A549 (cell line): ENCODE results near the gene ADAMTS2. TPM values are rescaled to one million over a fixed set of nuclear protein-coding genes. Genes with fewer than 3 reads are reported as not detected.

Experiments used
- ATAC-seq, 2 experiments: fragments of 200-7000 bp in 1 of 2; fragments of >200 bp in 1 of 2; cut with Nextera tagmentation in 1 of 2; cut with Tn5 transposase in 1 of 2; 3 replicates each; pipeline versions ENCODE4 v1.8.0 to v1.9.1; 2018 to 2020; ENCODE audit warnings: mild to moderate bottlenecking in 1 of 2, moderate library complexity in 1 of 2
- CTCF ChIA-PET: fragments of 300-600 bp; sonication (Branson Sonifier 250); formaldehyde crosslinking; extraction: SDS; loops from one replicate; lab custom pipeline; 2021; ENCODE audit warnings: antibody characterized with exemption, inconsistent platforms; lab: Yijun Ruan, JAX
- POLR2A ChIA-PET: fragments of 350-600 bp; formaldehyde crosslinking; extraction: SDS; loops from one replicate; lab custom pipeline; 2021; ENCODE audit warnings: antibody characterized with exemption, inconsistent platforms; lab: Yijun Ruan, JAX
- DNase-seq, 2 experiments: peaks; one replicate each; pipeline versions ENCODE4 v3.0.0 to v3.0.0-alpha.2; 2011 to 2016; ENCODE audit warnings: low read depth in 1 of 2, low spot score in 1 of 2
- FAIRE-seq: peaks from 2 replicates; lab custom pipeline; 2011; peaks lifted over from hg19 to GRCh38; lab: Jason Lieb, UNC
- H3K27ac ChIP-seq, 2 experiments: fragments of >200 bp; sonication (Bioruptor Twin); formaldehyde crosslinking; 3 replicates each; pipeline ENCODE4 v1.5.1; 2016 to 2017
- H3K4me1 ChIP-seq: fragments of >200 bp; sonication (Bioruptor Twin); formaldehyde crosslinking; 3 replicates; pipeline ENCODE4 v1.6.1; 2016
- H3K4me2 ChIP-seq: fragments of >200 bp; sonication (Bioruptor Twin); formaldehyde crosslinking; 3 replicates; pipeline ENCODE4 v1.6.1; 2016
- H3K4me3 ChIP-seq: fragments of >200 bp; sonication (Bioruptor Twin); formaldehyde crosslinking; 3 replicates; pipeline ENCODE4 v1.5.1; 2016
- H3K9me3 ChIP-seq: fragments of >200 bp; sonication (Bioruptor Twin); formaldehyde crosslinking; 3 replicates; pipeline ENCODE4 v1.6.1; 2016
- CBX8 ChIP-seq: fragments of 200-600 bp; sonication (generic); IDR thresholded peaks from 2 replicates; pipeline ENCODE4 v1.6.1; 2016
- CHD2 ChIP-seq: fragments of 150-350 bp; IDR thresholded peaks from 2 replicates; pipeline ENCODE4 v1.6.1; 2014; ENCODE audit warnings: low read length; ENCODE audit not compliant: partially characterized antibody
- CHD4 ChIP-seq: fragments of 200-600 bp; sonication (generic); IDR thresholded peaks from 2 replicates; pipeline ENCODE4 v1.6.1; 2016; ENCODE audit warnings: antibody characterized with exemption, mild to moderate bottlenecking, borderline replicate concordance
- EHF ChIP-seq: fragments of 250-450 bp; sonication (Bioruptor Pico); IDR thresholded peaks from 2 replicates; pipeline ENCODE4 v1.5.0; 2020; ENCODE audit warnings: mild to moderate bottlenecking
- EHMT2 ChIP-seq: fragments of 200-600 bp; sonication (generic); IDR thresholded peaks from 2 replicates; pipeline ENCODE4 v1.6.1; 2016; ENCODE audit warnings: antibody characterized with exemption, low read depth, mild to moderate bottlenecking, moderate library complexity
- HDAC2 ChIP-seq: fragments of 200-600 bp; sonication (generic); IDR thresholded peaks from 2 replicates; pipeline ENCODE4 v1.6.1; 2016
- HOXA7 ChIP-seq: fragments of 250-450 bp; sonication (Bioruptor Pico); IDR thresholded peaks from 2 replicates; pipeline ENCODE4 v1.5.0; 2020; ENCODE audit warnings: mild to moderate bottlenecking, moderate library complexity
- HOXB13 ChIP-seq: fragments of 250-450 bp; sonication (Bioruptor Pico); IDR thresholded peaks from 2 replicates; pipeline ENCODE4 v1.5.0; 2020; ENCODE audit warnings: low read depth, mild to moderate bottlenecking, moderate library complexity
- MAFK ChIP-seq: fragments of 450-650 bp; IDR thresholded peaks from 2 replicates; pipeline ENCODE4 v1.6.1; 2014; ENCODE audit not compliant: partially characterized antibody
- NFE2L2 ChIP-seq: fragments of 150-350 bp; conservative IDR thresholded peaks from 2 replicates; pipeline ENCODE4 v1.6.1; 2014; ENCODE audit warnings: low read length
- PHF8 ChIP-seq: fragments of 200-600 bp; sonication (generic); IDR thresholded peaks from 2 replicates; pipeline ENCODE4 v1.6.1; 2016; ENCODE audit warnings: low read depth, mild to moderate bottlenecking, antibody characterized with exemption, moderate library complexity, borderline replicate concordance
- POLR2AphosphoS2 ChIP-seq: conservative IDR thresholded peaks from 2 replicates; pipeline ENCODE4 v1.6.1; 2012; ENCODE audit warnings: low read length, improper control_type of control experiment, inconsistent platforms
- RFX5 ChIP-seq: fragments of 450-650 bp; IDR thresholded peaks from 2 replicates; pipeline ENCODE4 v1.7.1; 2014; ENCODE audit warnings: antibody characterized with exemption, mild to moderate bottlenecking, moderate library complexity
- SMC3 ChIP-seq: fragments of >200 bp; sonication (Bioruptor Twin); formaldehyde crosslinking; IDR thresholded peaks from 3 replicates; pipeline ENCODE4 v1.6.1; 2018; ENCODE audit warnings: inconsistent platforms
- SREBF2 ChIP-seq: fragments of 450-650 bp; IDR thresholded peaks from 2 replicates; pipeline ENCODE4 v1.6.1; 2014; ENCODE audit warnings: mild to moderate bottlenecking, moderate library complexity
- TFCP2L1 ChIP-seq: fragments of 250-450 bp; sonication (Bioruptor Pico); IDR thresholded peaks from 2 replicates; pipeline ENCODE4 v1.5.0; 2021; ENCODE audit warnings: mild to moderate bottlenecking
- TP53 ChIP-seq: fragments of 250-450 bp; sonication (Bioruptor Pico); IDR thresholded peaks from 2 replicates; pipeline ENCODE4 v1.5.0; 2021; ENCODE audit warnings: mild to moderate bottlenecking, moderate library complexity
- WGBS: methylation state at CpG from one replicate; pipeline ENCODE4 v1.1.6; 2017; ENCODE audit errors: missing lambda C conversion rate; 5-methylcytosine and 5-hydroxymethylcytosine counted together
- polyA plus RNA-seq, 4 experiments: library from polyadenylated mRNA; depleted of rRNA in 3 of 4; stranded (reverse); fragments of >200 nt; fragmentation: RNase III in 1 of 4; extraction: RNeasy Plus Mini Kit Qiagen cat#74134 plus additional on column Dnase treatment in 1 of 4; gene quantifications; 2 replicates in 3 of 4; 3 replicates in 1 of 4; pipeline ENCODE4 v1.2.3, GENCODE V29; 2011 to 2017
- TF ChIP-seq, protein P1 (sequence below): fragments of >200 bp; sonication (Bioruptor Twin); formaldehyde crosslinking; IDR thresholded peaks from 2 replicates; pipeline ENCODE4 v1.6.1; 2016
- TF ChIP-seq, protein P2 (sequence below): fragments of 150-350 bp; IDR thresholded peaks from 2 replicates; pipeline ENCODE4 v1.6.1; 2014; ENCODE audit warnings: low read depth, mild to moderate bottlenecking, low read length
- TF ChIP-seq, protein P3 (sequence below): fragments of 250-450 bp; sonication (Bioruptor Pico); IDR thresholded peaks from 2 replicates; pipeline ENCODE4 v1.5.0; 2020; ENCODE audit warnings: low read depth, mild to moderate bottlenecking, moderate library complexity

Gene ADAMTS2
- polyA plus RNA-seq, 2 of the 4 experiments (the other 2 are of a cell fraction), result not detected

DNA sequence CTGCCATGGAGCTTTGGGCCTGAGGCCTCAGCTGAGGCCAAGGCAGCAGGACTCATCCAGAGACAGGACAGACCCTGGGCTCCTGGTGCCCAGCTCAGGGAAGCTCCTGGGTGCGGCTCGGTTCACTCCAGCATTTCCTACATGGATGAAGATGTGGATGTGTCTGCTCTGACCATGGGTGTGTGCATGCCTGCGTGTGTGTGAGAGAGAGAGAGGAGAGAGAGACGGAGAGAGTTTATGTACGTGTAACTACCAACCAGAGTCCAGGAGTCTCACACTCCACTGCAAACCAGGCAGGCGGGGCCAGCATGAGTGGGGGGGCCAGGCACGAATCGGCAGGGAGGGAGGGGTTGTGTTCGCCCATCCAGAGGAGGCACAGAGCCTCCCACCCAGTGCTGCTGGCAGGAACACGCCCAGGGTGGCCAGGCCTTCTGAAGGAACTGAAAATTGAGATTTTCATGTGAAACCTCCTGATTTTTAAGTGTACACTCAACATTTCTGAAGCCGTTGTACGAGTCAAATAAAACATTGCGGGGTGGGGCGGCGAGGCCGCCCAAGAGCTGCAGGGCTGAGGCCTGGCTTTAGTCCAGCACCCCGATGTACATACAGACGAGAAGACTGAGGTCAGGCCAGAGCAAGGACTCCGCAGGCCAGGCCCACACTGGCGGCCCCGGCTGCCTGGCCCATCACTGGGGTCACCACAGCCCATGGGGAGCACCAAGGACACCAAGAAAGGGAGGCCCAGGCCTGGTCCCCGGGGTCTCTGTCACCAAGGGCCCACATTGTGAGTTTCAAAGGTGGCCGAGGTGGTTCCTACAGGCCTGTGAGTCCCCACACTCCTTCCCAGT lies 88.7 kb downstream of the ADAMTS2 start:
- FAIRE-seq (no peak), ATAC-seq (no peak), DNase-seq (no peak)
- ChIA-PET CTCF (no interaction called here), POLR2A (no interaction called here)
- Histone ChIP-seq H3K4me1 (no peaks in the 10 kb centered on the region), H3K9me3 (peaks cover 6% of the 10 kb centered on the region; the same call in 2 of the 3 replicates), H3K27ac (no peak overlapping the region), H3K4me3 (no peak overlapping the region), H3K4me2 (no peak overlapping the region)
- 66% methylated on average over 17 of the region's 23 CpGs for WGBS
- no peak for TF ChIP-seq MAFK
- TF ChIP-seq SREBF2, result no peak
- no peak for TF ChIP-seq HOXB13 (CRISPR knock-in tag)
- no peak for TF ChIP-seq SMC3
- TF ChIP-seq HOXA7 (CRISPR knock-in tag), result no peak
- no peak for TF ChIP-seq RFX5
- no peak for TF ChIP-seq CHD4

DNA sequence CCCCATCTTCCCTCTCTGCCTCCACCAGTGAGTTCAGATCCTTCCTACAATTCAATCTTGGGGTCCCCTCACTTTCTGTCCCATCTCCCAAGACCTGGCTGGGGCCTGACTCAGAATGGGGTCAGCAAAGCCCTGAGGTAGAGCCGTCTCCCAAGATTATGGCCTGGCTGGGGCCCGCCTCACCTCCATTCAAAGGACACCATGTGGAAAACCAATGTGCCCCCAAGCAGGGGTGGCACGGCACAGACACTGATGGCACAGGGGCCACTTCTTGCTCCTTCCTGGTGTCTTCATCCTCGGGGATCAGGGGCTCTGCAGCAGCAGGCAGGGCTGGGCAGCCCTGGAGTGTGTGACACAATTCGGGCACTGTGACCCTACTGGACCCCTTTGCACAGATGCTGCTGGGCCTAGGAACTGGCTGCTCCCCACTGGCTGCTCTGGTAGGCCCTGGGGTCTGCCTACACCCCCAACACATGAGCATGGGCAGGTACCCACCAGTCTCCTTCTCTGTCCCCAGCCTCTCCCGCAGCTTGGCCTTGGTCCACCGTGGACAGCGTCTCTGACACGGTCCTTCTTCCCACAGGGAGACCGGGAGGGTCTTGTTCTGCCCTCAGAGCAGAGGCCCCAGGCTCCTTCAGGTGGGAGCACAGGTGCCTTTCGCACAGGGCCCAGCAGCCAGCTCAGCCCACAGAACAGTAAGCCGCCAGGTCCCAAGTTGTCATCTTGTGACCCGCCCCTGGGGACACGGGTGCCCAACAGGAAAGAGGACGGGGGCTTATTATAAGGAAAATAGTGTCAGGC lies 89.5 kb downstream of the ADAMTS2 start:
- peaks cover 5% of the 10 kb centered on the region; the same call in 2 of the 3 replicates for H3K9me3 ChIP-seq
- no peak for FAIRE-seq
- DNase-seq, result no peak
- ATAC-seq, result no peak
- H3K4me1 ChIP-seq, result no peaks in the 10 kb centered on the region
- no peak overlapping the region for H3K27ac ChIP-seq
- TF ChIP-seq TFCP2L1 (CRISPR knock-in tag) (no peak), SREBF2 (no peak), HDAC2 (no peak), NFE2L2 (no peak), EHMT2 (no peak), EHF (CRISPR knock-in tag) (no peak), CBX8 (no peak), SMC3 (no peak), MAFK (no peak), POLR2AphosphoS2 (no peak), TP53 (CRISPR knock-in tag) (no peak), HOXB13 (CRISPR knock-in tag) (no peak)
- TF ChIP-seq, protein P1, sequence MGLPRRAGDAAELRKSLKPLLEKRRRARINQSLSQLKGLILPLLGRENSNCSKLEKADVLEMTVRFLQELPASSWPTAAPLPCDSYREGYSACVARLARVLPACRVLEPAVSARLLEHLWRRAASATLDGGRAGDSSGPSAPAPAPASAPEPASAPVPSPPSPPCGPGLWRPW, result no peak
- TF ChIP-seq, protein P2, sequence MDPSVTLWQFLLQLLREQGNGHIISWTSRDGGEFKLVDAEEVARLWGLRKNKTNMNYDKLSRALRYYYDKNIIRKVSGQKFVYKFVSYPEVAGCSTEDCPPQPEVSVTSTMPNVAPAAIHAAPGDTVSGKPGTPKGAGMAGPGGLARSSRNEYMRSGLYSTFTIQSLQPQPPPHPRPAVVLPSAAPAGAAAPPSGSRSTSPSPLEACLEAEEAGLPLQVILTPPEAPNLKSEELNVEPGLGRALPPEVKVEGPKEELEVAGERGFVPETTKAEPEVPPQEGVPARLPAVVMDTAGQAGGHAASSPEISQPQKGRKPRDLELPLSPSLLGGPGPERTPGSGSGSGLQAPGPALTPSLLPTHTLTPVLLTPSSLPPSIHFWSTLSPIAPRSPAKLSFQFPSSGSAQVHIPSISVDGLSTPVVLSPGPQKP, result no peak
- TF ChIP-seq, protein P3, sequence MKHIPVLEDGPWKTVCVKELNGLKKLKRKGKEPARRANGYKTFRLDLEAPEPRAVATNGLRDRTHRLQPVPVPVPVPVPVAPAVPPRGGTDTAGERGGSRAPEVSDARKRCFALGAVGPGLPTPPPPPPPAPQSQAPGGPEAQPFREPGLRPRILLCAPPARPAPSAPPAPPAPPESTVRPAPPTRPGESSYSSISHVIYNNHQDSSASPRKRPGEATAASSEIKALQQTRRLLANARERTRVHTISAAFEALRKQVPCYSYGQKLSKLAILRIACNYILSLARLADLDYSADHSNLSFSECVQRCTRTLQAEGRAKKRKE, result no peak
- ChIA-PET CTCF (no interaction called here), POLR2A (no interaction called here)
- no peak overlapping the region for H3K4me2 ChIP-seq
- no peak overlapping the region for H3K4me3 ChIP-seq
- WGBS, result 41% methylated on average over 7 of the region's 15 CpGs

DNA sequence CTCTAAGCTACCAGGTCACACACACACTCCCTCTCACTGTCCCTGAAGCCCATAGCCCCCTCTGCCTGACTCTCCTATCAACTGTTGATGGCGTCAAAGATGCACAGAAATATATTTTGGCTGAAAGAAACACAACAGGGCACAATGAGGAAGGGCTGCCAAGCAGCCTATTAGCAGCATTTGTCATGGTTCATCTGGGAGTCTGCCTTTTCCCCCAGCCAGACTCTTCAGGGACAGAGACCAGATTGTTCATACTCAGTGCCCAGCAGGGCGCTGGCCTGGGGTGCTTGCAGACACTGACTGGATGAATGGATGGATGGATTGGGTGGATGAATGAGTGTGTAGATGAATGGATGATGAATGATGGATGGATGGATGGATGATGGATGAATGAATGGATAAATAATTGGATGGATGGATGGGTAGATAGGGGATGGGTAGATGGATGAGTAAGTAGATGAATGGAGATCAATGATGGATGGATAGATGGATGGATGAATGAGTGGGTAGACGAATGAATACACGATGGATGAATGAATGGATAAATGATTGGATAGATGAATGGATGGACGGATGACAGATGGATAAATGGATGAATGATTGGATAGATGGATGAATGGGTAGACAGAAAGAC lies 90.5 kb downstream of the ADAMTS2 start:
- no peak overlapping the region for H3K4me2 ChIP-seq
- H3K9me3 ChIP-seq, result no peaks in the 10 kb centered on the region; the same call in 2 of the 3 replicates
- ChIA-PET POLR2A (no interaction called here), CTCF (no interaction called here)
- H3K27ac ChIP-seq, result no peak overlapping the region
- H3K4me3 ChIP-seq, result no peak overlapping the region
- DNase-seq (no peak), ATAC-seq (no peak), FAIRE-seq (no peak)
- no peak for TF ChIP-seq CHD2
- TF ChIP-seq EHF (CRISPR knock-in tag), result no peak
- no peak for TF ChIP-seq HOXB13 (CRISPR knock-in tag)
- no peak for TF ChIP-seq PHF8
- WGBS, result 39% methylated on average over 5 of the region's 5 CpGs
- no peaks in the 10 kb centered on the region for H3K4me1 ChIP-seq
